Activated naive CD8-positive, alpha-beta T cell treated with anti-CD3 and anti-CD28 coated beads for 36 hours (primary cell): Measurements from ENCODE around the gene KLHL15. TPM values are rescaled to one million over a fixed set of nuclear protein-coding genes. Genes with fewer than 3 reads are reported as not detected.

Experiments
- DNase-seq: peaks from one replicate; pipeline ENCODE4 v3.0.0; 2021
- H3K27ac Mint-ChIP-seq: one replicate; pipeline ENCODE4 v1.8.0; 2022; ENCODE audit warnings: mild to moderate bottlenecking, moderate library complexity, mixed read lengths
- H3K27me3 Mint-ChIP-seq: one replicate; pipeline ENCODE4 v1.8.0; 2022; ENCODE audit warnings: mild to moderate bottlenecking, mixed read lengths
- H3K36me3 Mint-ChIP-seq: one replicate; pipeline ENCODE4 v1.8.0; 2021; ENCODE audit warnings: mild to moderate bottlenecking, mixed read lengths
- H3K4me1 Mint-ChIP-seq: one replicate; pipeline ENCODE4 v1.8.0; 2021; ENCODE audit warnings: mixed read lengths
- H3K4me3 Mint-ChIP-seq: one replicate; pipeline ENCODE4 v1.8.0; 2022; ENCODE audit warnings: mild to moderate bottlenecking, moderate library complexity, mixed read lengths
- H3K9me3 Mint-ChIP-seq: one replicate; pipeline ENCODE4 v1.8.0; 2022; ENCODE audit warnings: mixed read lengths
- total RNA-seq, 2 experiments: library from RNA; stranded (reverse); gene quantifications; one replicate each; pipeline ENCODE4 v1.2.3, GENCODE V29; 2021

KLHL15 gene
- total RNA-seq, 2 experiments from 2014 or later: 13.5 to 14.2 TPM

GRCh38 chrX:24024819-24025740, 1.9 kb downstream of the KLHL15 start:
- Mint-ChIP-seq H3K4me3 (peak overlapping the region; percentile 83), H3K4me1 (peaks cover 22% of the 10 kb centered on the region), H3K27ac (no peak overlapping the region), H3K27me3 (no peaks in the 10 kb centered on the region), H3K36me3 (peaks cover 10% of the 10 kb centered on the region), H3K9me3 (no peaks in the 10 kb centered on the region)
- peak; percentile 88 for DNase-seq

GRCh38 chrX:24023972-24024669, 2.9 kb downstream of the KLHL15 start:
- Mint-ChIP-seq H3K4me3 (peak overlapping the region; percentile 88), H3K4me1 (peaks cover 27% of the 10 kb centered on the region), H3K27ac (peak overlapping the region; percentile 81), H3K9me3 (no peaks in the 10 kb centered on the region), H3K27me3 (no peaks in the 10 kb centered on the region), H3K36me3 (peaks cover 14% of the 10 kb centered on the region)
- no peak for DNase-seq

GRCh38 chrX:24023544-24023943, 3.4 kb downstream of the KLHL15 start:
- Mint-ChIP-seq H3K9me3 (no peaks in the 10 kb centered on the region), H3K4me3 (peak overlapping the region; percentile 88), H3K27me3 (no peaks in the 10 kb centered on the region), H3K27ac (peak overlapping the region; percentile 63), H3K36me3 (peaks cover 14% of the 10 kb centered on the region), H3K4me1 (peaks cover 27% of the 10 kb centered on the region)
- no peak for DNase-seq

GRCh38 chrX:24020306-24020876, 6.6 kb downstream of the KLHL15 start:
- H3K4me3 Mint-ChIP-seq: peak overlapping the region; percentile 48
- H3K27me3 Mint-ChIP-seq: no peaks in the 10 kb centered on the region
- peak overlapping the region; percentile 60 for H3K27ac Mint-ChIP-seq
- no peaks in the 10 kb centered on the region for H3K9me3 Mint-ChIP-seq
- H3K4me1 Mint-ChIP-seq: peaks cover 29% of the 10 kb centered on the region
- H3K36me3 Mint-ChIP-seq: peaks cover 14% of the 10 kb centered on the region
- DNase-seq: no peak

GRCh38 chrX:24019448-24019847, 7.5 kb downstream of the KLHL15 start:
- Mint-ChIP-seq H3K27ac (peak overlapping the region; percentile 65), H3K9me3 (no peaks in the 10 kb centered on the region), H3K4me1 (peaks cover 36% of the 10 kb centered on the region), H3K27me3 (no peaks in the 10 kb centered on the region), H3K4me3 (no peak overlapping the region), H3K36me3 (peaks cover 14% of the 10 kb centered on the region)
- DNase-seq: peak; percentile 5

GRCh38 chrX:24018809-24019208, 8.2 kb downstream of the KLHL15 start:
- no peaks in the 10 kb centered on the region for H3K27me3 Mint-ChIP-seq
- H3K9me3 Mint-ChIP-seq: no peaks in the 10 kb centered on the region
- H3K36me3 Mint-ChIP-seq: peaks cover 17% of the 10 kb centered on the region
- peaks cover 39% of the 10 kb centered on the region for H3K4me1 Mint-ChIP-seq
- H3K4me3 Mint-ChIP-seq: no peak overlapping the region
- DNase-seq: no peak
- H3K27ac Mint-ChIP-seq: no peak overlapping the region

GRCh38 chrX:24017674-24018073, 9.3 kb downstream of the KLHL15 start:
- Mint-ChIP-seq H3K27ac (no peak overlapping the region), H3K4me1 (peaks cover 36% of the 10 kb centered on the region), H3K9me3 (no peaks in the 10 kb centered on the region)

GRCh38 chrX:24014388-24015018, 12.5 kb downstream of the KLHL15 start:
- Mint-ChIP-seq H3K27me3 (no peaks in the 10 kb centered on the region), H3K27ac (peak overlapping the region; percentile 92), H3K9me3 (no peaks in the 10 kb centered on the region), H3K36me3 (peaks cover 18% of the 10 kb centered on the region), H3K4me3 (peak overlapping the region; percentile 80), H3K4me1 (peaks cover 25% of the 10 kb centered on the region)
- peak; percentile 53 for DNase-seq

More at GRCh38 chrX:24017674-24018073, 9.3 kb downstream of the KLHL15 start:
- Mint-ChIP-seq H3K27me3 (no peaks in the 10 kb centered on the region), H3K36me3 (peaks cover 13% of the 10 kb centered on the region), H3K4me3 (no peak overlapping the region)
- no peak for DNase-seq

GRCh38 chrX:24012266-24012665, 14.7 kb downstream of the KLHL15 start:
- Mint-ChIP-seq H3K4me1 (peaks cover 26% of the 10 kb centered on the region), H3K27ac (no peak overlapping the region), H3K4me3 (no peak overlapping the region), H3K9me3 (no peaks in the 10 kb centered on the region), H3K36me3 (peaks cover 22% of the 10 kb centered on the region), H3K27me3 (no peaks in the 10 kb centered on the region)
- no peak for DNase-seq

- DNase-seq: no peak
- H3K4me1 Mint-ChIP-seq: peaks cover 24% of the 10 kb centered on the region
- H3K27ac Mint-ChIP-seq: no peak overlapping the region
- no peak overlapping the region for H3K4me3 Mint-ChIP-seq
- peaks cover 21% of the 10 kb centered on the region for H3K36me3 Mint-ChIP-seq
- H3K9me3 Mint-ChIP-seq: no peaks in the 10 kb centered on the region
- no peaks in the 10 kb centered on the region for H3K27me3 Mint-ChIP-seq
Observed at GRCh38 chrX:24005867-24006266, 21.1 kb downstream of the KLHL15 start.

GRCh38 chrX:24005028-24005427, 22.0 kb downstream of the KLHL15 start:
- H3K4me1 Mint-ChIP-seq: peaks cover 17% of the 10 kb centered on the region
- H3K27ac Mint-ChIP-seq: peak overlapping the region; percentile 54
- H3K9me3 Mint-ChIP-seq: no peaks in the 10 kb centered on the region
- H3K36me3 Mint-ChIP-seq: peaks cover 14% of the 10 kb centered on the region
- DNase-seq: no peak
- H3K4me3 Mint-ChIP-seq: no peak overlapping the region
- H3K27me3 Mint-ChIP-seq: no peaks in the 10 kb centered on the region

GRCh38 chrX:24002792-24003191, 24.2 kb downstream of the KLHL15 start:
- peaks cover 7% of the 10 kb centered on the region for H3K36me3 Mint-ChIP-seq
- no peak for DNase-seq
- no peaks in the 10 kb centered on the region for H3K27me3 Mint-ChIP-seq
- H3K9me3 Mint-ChIP-seq: no peaks in the 10 kb centered on the region
- H3K27ac Mint-ChIP-seq: no peak overlapping the region
- no peak overlapping the region for H3K4me3 Mint-ChIP-seq
- H3K4me1 Mint-ChIP-seq: peaks cover 11% of the 10 kb centered on the region

- H3K4me1 Mint-ChIP-seq: peaks cover 11% of the 10 kb centered on the region
- no peak overlapping the region for H3K27ac Mint-ChIP-seq
- peaks cover 7% of the 10 kb centered on the region for H3K36me3 Mint-ChIP-seq
- no peaks in the 10 kb centered on the region for H3K27me3 Mint-ChIP-seq
- no peak for DNase-seq
- H3K4me3 Mint-ChIP-seq: no peak overlapping the region
- H3K9me3 Mint-ChIP-seq: no peaks in the 10 kb centered on the region
Observed at GRCh38 chrX:24002167-24002566, 24.8 kb downstream of the KLHL15 start.

- DNase-seq: no peak
- no peak overlapping the region for H3K27ac Mint-ChIP-seq
- no peaks in the 10 kb centered on the region for H3K9me3 Mint-ChIP-seq
- H3K36me3 Mint-ChIP-seq: peaks cover 4% of the 10 kb centered on the region
- no peak overlapping the region for H3K4me3 Mint-ChIP-seq
- H3K27me3 Mint-ChIP-seq: no peaks in the 10 kb centered on the region
- peaks cover 2% of the 10 kb centered on the region for H3K4me1 Mint-ChIP-seq
Observed at GRCh38 chrX:23999671-24000070, 27.3 kb downstream of the KLHL15 start.
